ENCODE data around the gene SMCHD1.
"Not testable (repeated sequence)": the region's sequence is repeated elsewhere in the genome, so short reads cannot be mapped to it uniquely, and the experiment has no call there.

SMCHD1 gene

DNA sequence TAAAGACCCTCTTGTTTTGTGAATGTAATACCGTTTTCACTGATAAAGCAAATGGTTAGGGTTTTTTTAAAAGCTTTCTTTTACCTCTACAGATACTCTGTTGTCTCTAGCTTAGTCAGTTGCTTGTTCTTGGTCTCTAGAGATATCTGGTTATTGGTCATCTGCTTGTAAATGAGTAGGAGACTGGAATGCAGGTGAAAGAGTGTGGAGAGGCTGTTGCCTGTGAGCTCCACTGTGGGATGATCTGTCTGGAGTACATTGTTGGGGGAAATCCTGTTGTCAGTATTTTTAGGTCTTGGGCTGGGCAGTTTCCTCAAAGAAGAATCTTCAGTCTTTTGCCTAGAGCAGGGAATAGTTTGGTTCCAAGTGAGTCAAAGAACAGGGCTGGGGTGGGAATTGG is 67.7 kb downstream of the SMCHD1 start:
- DNase-seq = no peak

DNA sequence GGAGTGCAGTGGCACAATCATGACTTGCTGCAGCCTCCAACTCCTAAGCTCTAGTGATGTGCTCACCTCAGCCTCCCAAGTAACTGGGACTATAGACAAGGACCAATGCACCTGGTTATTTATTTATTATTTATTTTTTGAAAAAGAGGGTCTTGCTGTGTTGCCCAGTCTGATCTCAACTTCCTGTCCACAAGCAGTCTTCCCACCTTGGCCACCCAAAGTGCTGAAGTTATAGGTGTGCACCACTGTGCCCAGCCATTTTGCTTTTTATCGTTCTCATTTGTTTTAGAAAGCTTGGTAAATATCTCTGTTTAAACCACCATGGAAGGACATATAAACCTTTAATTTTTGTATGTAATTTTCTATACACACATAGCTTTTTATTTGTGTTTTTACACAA is 74.2 kb downstream of the SMCHD1 start:
- no peak for DNase-seq

DNA sequence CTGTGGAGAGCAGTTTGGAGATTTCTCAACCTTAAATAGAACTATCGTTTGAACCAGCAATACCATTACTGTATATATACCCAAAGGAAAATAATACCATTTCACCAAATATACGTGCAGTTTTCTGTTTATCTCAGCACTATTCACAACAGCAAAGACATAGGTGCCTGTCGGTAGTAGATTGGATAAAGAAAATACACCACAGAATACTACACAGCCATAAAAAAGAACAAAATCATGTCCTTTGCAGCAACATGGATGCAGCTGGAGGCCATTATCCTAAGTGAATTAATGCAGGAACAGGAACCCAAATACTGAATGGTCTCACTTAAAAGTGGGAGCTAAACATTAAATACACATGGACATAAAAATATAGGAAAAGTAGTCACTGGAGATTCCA is 81.3 kb downstream of the SMCHD1 start:
- no peak for DNase-seq

DNA sequence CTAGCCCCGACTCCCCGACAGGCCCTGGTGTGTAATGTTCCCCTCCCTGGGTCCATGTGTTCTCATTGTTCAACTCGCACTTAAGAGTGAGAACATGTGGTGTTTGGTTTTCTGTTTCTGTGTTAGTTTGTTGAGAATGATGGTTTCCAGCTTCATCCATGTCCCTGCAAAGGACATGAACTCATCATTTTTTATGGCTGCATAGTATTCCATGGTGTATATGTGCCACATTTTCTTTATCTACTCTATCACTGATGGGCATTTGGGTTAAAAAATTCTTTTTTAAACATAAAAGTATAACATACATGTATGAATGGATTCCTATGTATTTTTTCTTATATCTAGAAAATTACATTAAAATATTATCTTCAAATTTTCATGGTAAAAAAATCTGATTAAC is 84.6 kb downstream of the SMCHD1 start:
- not testable (repeated sequence) for DNase-seq

DNA sequence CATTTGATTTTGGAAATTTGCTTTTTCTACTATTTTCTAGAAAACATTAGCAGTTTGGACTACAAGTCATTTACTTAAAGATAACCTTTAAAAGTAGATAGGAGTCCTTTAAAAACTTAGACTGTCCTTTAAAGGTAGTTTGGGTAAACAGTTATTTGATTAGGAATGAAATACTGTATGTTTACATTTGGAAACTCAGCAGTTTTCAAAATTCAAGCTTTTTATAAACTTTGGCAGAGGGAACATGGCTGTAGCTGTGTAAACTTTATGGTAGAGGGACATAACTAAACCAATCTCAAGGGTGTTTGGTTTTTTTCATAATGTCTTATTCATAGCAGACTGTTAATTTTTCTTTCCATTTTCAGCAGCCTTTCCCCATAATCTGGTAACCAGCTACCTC is 90.7 kb downstream of the SMCHD1 start:
- no peak for DNase-seq

DNA sequence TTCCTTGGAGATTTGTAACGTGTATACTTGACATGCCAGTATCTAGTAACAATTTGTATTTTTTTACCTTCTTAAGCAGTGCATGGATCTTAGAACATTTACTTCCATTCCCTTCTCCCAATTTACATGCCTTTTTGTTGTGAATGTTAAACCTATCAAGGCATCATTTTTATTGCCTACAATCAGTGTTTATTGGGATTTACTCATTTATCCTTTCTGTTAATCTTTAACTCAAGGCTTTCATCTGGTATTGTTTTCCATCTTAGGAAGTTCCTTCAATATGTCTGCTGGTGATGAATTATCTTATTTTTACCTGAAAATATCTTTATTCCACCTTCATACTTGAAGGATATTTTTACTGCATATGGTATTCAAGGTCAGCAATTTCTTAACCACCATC is 102.8 kb downstream of the SMCHD1 start:
- no peak for DNase-seq

DNA sequence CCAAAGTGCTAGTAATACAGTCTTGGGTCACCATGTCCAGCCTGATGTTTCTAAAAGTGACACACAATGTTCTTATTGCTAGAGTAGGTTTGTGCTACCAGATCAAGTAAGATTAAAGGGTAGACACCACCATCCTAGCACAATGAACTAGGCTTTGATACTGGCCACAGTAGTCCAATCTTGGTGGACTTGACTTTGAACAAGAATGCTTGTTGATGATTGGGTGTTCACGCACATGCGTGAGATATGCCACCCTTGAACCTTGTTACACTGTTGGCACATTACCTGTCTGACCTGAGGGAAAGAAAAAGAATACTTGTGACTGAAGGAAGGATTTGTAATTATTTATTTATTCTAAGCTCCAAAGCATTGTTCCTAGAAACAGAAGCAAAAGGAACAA is 119.1 kb downstream of the SMCHD1 start:
- DNase-seq = no peak

DNA sequence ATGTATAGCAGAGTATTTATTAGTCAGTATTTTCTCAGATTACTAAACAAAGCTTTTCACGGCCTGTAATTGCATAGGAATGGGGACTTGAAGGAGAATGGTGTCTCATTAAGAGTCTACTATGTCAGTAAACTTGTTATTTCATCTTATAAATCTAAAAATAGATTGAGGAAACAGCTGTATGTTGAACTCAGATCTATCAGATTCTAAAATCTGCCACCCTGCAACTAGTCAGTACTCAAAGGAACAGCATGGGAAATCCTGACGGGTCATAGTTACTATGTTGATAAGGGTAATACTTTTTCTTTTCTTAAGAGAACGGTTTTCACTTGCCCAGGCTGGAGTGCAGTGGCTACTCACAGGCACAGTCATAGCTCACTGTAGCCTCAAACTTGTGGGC is 121.1 kb downstream of the SMCHD1 start:
- DNase-seq = no peak

DNA sequence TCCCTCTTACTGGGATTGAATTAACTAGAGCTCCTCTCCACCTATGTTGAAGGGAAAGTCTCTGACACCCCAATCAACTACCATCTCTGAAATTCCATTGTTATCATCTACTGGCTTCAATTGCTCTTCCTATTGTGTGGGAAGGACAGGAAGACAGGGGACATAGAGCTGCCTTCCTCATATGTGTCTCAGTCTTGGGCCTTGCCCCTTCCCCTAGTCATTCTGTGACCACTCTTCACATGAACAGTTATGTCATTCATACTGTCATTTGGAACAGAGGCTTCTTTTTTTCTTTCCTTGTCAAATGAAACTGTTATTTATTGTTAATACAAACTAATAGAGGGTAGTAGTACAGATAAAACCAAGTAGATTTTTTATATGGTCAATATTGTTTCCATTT is 121.7 kb downstream of the SMCHD1 start:
- DNase-seq = no peak

DNA sequence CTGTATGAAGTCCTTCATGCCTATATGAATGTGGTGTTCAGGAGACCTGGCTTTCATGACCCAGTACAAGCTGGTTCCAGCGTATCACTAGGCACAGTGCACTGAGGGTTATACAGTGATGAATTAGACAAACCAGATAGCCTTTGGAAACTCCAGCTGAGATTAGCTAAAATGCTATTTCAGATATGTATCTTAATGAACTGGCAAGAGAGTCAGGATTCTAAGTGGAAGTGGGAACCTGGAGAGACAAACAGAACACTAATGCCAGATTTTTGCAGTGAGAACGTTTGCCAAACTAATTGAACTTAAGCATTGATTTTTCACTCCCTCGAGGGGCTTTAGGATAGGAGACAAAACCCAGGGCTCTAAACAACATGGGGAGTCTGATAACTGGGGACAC is 125.2 kb downstream of the SMCHD1 start:
- DNase-seq = no peak

DNA sequence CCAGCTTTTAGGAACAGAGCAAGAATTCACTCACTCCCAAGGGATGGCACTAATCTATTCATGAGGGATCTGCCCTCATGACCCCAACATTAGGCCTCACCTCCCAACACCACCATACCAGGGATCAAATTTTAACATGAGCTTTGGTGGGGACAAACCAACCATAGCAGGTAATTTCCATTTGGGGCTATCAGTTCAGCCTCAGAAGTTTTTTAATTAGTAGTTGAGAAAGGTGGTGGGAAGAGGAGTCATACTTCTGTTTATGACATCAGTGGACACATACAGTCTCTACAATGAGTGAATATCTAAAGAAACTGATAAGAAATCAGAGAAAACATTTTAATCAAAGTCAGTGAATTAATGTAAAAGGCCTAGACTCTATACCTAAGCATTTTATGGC is 131.7 kb downstream of the SMCHD1 start:
- DNase-seq = no peak

DNA sequence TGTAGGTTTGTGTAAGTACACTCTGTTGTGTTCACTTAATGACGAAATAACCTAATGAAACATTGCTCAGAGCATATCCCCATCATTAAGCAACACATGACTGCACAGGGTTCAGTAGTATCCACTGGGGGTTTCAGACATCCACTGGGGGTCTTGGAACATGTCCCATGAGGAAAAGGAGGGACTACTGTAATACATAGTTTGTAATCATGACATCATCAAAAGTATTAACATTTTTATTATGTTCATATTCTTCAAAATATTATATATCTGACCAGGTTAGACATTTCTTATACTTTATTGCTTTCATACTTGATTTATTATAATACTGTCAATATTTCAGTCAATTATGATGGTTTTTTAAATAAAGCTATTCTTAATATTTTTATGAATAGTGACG is 136.9 kb downstream of the SMCHD1 start:
- no peak for DNase-seq

DNA sequence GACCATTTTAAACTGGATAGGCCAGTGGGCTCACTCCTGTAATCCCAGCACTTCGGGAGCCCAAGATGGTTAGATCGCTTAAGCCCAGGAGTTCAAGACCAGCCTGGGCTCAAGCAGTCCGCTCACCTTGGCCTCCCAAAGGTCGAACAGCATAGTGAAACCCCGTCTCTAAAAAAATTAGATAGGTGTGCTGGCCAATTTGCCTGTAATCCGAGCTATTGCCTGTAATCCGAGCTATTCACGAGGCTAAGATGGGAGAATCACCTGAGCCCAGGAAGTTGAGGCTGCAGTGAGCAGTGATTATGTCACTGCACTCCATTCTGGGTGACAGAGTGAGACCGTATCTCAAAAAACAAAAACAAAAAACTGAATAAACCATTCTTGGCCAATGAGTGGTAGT is 138.6 kb downstream of the SMCHD1 start:
- no peak for DNase-seq

DNA sequence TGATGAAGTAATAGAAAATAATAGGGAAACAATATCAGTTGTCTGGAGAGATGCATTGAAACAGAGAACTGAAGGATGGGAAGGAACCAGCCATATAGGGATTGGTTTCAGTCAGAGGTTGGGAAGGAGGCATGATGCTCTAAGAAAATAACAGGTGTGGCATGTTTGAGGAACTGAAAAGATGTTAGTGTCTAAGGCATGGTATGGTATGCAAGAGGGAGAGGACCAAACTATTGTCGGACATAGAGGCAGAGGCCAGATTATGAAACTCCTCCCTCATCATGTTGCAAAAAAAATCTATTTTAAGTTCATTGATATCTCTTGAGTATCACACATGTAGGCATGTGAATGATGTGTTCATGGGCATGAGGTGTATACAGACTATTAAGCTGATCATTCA is 142.4 kb downstream of the SMCHD1 start:
- DNase-seq = no peak

DNA sequence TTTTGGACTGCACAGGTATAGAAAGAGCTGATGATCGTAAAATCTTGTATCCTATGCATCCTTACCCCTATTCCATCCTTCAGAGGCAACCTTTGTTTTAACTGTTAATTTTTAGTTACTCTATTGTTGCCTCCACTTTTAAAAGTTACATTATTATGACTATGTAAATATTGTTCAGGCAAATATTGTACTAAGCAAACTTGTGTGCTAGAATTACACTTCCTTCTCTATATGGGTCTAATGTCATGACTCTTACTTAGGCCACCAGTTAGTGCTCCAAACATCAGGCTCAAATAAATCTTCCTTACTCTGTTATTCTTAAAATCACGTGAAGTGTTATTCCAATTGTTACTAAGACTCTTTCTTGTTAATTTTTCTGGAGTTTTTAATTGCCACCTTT is 143.8 kb downstream of the SMCHD1 start:
- no peak for DNase-seq

DNA sequence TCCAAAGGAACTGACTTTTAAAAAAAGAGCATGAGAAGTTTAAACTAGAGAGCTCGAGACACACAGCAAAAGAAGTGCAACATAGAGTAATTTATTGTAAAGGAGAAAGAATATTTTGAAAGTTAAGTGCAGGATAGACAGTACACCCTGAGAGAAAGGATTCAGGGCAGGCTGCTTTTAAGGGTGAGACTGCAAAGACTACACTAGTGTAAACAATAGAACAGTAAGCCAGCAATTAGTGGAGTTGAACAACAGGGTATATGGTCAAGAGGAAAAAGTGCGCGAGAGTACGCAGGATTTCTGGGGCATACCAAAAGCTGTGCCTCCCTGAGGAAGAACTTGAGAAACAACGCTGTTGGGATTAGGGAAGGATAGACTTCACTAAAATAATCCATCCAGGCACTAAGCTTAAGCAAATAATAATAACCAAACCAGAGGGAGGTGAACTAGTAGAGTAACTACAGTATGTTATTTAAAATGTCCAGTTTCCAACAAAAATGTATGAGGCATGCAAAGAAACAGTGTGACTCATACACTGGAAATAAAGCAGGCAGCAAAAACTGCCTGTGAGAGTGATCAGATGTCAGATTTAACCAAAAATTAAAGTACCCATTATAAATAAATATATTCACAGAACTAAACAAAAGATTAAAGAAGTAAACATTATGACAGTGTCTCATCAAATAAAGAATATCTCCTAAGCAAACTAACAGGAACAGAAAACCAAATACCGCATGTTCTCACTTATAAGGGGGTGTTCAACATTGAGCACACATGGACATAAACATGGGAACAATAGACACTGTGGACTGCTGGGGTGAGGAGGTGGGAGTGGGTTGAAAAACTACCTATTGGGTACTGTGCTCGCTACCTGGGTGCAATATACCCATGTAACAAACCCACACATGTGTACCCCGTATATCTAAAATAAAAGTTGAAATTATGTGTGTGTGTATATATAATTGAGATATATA is 150.7 kb downstream of the SMCHD1 start:
- no peak for DNase-seq

DNA sequence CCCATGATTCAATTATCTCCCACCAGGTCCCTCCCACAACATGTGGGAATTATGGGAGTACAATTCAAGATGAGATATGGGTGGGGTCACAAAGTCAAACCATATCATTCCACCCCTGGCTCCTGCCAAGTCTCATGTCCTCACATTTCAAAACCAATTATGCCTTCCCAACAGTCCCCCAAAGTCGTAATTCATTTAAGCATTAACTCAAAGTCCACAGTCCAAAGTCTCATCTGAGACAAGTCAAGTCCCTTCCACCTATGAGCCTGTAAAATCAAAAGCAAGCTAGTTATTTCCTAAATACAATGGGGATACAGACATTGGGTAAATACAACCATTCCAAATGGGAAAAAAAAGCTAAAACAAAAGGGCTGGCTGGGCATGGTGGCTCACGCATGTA is 153.1 kb downstream of the SMCHD1 start:
- not testable (repeated sequence) for DNase-seq

DNA sequence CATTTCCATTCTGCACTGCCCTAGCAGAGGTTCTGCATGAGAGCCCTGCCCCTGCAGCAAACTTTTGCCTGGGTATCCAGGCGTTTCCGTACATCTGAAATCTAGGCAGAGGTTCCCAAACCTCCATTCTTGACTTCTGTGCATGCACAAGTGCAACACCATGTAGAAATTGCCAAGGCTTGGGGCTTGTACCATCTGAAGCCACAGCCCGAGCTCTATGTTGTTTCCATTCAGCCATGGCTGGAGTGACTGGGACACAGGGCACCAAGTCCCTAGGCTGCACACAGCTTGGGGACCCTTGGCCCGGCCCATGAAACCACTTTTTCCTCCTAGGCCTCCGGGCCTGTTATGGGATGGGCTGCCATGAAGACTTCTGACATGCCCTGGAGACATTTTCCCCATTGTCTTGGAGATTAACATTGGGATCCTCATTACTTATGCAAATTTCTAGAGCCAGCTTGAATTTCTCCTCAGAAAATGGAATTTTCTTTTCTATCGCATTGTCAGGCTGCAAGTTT is 154.2 kb downstream of the SMCHD1 start:
- not testable (repeated sequence) for DNase-seq

DNA sequence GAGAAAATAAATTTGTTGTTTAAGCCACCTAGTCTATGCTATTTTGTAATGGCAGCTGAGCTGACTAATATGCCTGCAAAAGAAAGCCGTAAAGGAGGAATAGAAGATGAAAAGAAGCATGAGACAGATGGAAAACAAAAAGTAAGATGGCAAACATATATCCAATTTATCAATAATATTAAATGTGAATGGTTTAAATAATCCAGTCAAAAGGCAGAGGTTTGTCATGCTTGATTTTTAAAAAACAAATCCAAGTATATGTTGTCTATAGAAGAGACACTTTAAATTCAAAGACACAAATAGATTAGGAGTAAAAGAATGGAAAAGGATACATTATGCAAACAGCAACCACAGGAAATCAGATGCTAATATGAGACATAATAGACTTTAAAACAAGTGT is 155.9 kb downstream of the SMCHD1 start:
- DNase-seq = no peak

DNA sequence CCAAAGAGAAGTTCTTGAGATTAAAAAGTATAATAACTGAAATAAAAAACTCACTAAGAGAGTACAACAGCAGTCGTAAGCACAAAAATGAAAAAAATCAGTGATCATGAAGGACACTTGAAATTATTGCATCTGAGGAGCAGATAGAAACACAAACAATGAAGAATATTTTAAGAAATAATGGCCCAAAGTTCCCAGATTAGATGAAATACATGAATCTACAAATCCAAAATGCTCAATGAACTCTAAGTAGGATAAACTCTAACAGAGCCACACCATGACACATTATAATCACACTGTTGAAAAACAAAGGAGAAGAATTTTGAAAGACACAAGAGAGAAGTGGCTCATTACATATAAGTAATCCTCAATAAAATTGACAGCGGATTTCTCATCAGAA is 159.4 kb downstream of the SMCHD1 start:
- no peak for DNase-seq

DNA sequence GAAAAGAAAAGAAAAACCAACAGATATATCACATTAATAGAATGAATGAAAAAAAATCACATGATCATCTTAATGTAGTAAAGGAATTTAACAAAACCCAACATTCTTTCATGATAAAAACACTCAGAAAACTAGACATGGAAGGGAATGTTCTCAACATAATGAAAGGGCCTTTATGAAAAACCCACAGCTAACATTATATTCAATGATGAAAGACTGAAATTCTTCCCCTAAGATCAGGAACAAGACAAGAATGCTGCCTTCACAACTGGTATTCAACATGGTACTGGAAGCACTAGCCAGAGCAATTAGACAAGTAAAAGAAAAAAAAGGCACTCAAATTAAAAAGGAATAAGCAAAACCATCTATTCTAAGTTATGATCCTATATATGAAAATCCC is 162.8 kb downstream of the SMCHD1 start:
- DNase-seq = no peak

DNA sequence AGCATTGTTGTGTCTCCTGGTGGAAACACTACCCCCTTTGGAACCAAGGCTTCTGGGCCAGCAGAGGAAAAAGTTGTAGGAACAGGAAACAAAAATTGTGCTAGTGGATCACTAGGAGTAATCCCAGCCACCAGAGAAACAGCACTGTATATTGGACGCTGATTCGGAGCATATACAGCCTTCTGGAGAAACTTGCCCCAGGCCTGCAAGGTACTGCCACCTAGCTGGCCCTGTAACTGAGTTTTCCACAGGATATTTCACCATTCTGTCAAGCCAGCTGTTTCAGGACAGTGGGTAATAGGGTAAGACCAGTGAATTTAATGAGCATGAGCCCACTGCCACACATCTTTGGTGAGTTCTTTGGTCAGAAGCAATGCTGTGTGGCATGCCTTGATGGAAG is 166.2 kb downstream of the SMCHD1 start:
- no peak for DNase-seq

DNA sequence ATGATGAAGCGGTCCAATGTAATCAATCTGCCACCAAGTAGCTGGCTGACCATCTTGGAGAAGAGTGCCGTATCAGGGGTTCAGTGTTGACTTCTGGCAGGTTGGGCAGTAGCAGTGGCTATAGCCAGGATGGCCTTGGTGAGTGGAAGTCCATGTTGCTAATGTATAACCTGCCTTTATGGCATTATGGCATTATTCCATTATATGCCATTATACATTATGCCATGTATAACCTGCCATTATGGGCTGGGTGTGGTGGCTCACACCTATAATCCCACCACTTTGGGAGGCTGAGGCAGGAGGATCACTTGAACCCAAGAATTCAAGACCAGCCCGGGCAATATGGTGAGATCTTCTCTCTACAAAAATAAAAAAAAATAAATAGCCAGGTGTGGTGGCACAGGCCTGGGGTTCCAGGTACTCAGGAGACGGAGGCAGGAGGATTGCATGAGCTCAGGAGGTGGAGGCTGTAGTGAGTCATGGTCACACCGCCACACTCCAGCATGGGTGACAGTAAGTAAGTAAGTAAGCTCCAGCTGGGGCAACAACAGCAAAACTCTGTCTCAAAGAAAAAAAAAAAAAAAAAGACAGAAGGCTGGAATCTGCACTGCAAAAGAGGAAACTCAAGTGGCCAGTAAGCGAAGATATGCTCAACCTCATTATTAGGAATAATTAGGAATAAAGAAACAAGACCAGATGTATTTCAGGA is 166.8 kb downstream of the SMCHD1 start:
- DNase-seq = no peak

DNA sequence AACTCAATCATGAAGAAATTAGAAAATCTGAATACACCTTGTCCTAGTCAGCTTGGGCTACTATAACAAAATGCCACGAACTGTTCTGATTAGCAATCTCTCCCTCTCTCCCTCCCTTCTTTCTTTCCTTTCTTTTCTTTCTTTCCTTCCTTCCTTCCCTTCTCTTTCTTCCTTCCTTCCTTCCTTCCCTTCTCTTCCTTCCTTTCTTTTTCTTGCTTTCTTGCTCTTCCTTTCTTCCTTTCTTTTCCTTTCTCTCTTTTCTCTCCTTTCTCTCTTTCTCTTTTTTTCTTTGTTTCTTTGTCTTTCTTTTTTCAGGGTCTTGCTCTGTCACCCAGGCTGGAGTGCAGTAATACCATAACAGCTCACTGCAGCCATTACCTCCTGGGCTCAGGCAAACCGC is 167.7 kb downstream of the SMCHD1 start:
- DNase-seq = no peak

All from activated gamma-delta T cell (primary cell).